Measurements from ENCODE around the gene CDH23.
A peak's percentile ranks its signal among the peaks of the same experiment; 100 is the strongest.

Gene CDH23

GRCh38 chr10:71504570-71504969 is 107.8 kb downstream of the CDH23 start:
- FAIRE-seq (no peak), DNase-seq (ENCODE audit: insufficient read length, low spot score) (no peak)

DNA sequence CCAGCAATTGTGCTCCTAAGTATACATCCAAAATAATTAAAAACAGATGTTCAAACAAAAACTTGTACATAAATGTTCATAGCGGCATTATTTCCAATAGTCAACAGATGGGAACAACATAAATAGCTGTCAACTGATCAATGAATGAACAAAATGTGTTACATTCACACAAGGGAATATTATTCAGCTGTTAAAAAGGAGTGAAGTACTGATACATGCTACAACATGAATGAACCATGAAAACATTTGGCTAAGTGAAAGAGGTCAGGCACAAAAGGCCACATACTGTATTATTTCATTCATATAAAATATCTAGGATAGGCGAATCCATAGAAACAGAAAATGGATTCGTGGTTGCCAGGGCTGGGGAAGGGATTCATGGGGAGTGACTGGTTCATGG is 109.1 kb downstream of the CDH23 start:
- FAIRE-seq (no peak), DNase-seq (ENCODE audit: insufficient read length, low spot score) (no peak)

DNA sequence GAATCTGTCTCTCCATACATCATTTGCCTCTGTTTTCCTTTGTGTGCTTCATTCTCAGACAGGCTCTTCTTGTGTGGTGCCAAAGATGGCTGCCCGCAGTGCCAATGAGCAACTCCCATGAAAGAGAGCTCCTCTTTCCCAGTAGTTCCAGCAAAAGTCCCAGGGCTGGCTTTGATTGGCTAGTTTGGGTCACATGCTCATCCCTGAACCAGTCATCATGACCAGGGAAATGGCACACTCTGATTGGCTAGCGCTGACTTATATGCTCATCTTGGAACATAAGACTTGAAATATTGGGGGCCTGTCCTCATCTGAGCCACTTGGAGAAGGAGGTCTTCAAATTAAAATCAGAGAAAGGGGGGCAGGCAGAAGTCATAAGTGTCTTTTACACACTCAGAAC is 112.7 kb downstream of the CDH23 start:
- DNase-seq (ENCODE audit: insufficient read length, low spot score): no peak
- FAIRE-seq: no peak

DNA sequence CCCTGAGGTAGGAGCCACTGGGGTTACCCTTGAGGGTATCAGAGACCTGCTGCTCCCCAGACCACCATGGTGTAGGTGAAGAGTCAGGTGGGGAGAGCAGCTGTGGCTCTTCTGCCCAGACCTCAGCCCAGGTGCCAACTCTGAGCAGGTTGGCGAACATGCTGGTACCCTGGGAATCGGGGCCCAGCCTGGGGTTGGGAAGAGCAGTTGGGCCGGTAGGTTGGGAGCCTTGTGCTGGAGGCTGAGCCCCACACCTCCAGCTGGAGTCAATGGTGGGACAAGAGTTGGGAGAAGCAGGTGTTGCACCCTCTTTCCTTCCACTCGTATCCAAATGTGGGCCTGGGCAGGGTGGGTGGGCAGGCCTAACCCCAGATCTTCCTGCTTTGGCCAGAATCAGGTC is 114.5 kb downstream of the CDH23 start:
- DNase-seq (ENCODE audit: insufficient read length, low spot score): no peak
- FAIRE-seq: no peak

- no peak for FAIRE-seq
Measured at GRCh38 chr10:71512312-71512711, 115.6 kb downstream of the CDH23 start.

GRCh38 chr10:71512761-71513539 is 116.2 kb downstream of the CDH23 start:
- DNase-seq (ENCODE audit: insufficient read length, low spot score) (peak; percentile 17), FAIRE-seq (no peak)

More at GRCh38 chr10:71512312-71512711, 115.6 kb downstream of the CDH23 start:
- DNase-seq (ENCODE audit: insufficient read length, low spot score): no peak

GRCh38 chr10:71513540-71513853 is 116.8 kb downstream of the CDH23 start:
- FAIRE-seq (no peak), DNase-seq (ENCODE audit: insufficient read length, low spot score) (no peak)

- DNase-seq (ENCODE audit: insufficient read length, low spot score): no peak
- FAIRE-seq: no peak
Measured at GRCh38 chr10:71513936-71514335, 117.2 kb downstream of the CDH23 start.

- FAIRE-seq (no peak), DNase-seq (ENCODE audit: insufficient read length, low spot score) (no peak)
Measured at GRCh38 chr10:71515531-71516172, 118.9 kb downstream of the CDH23 start.

DNA sequence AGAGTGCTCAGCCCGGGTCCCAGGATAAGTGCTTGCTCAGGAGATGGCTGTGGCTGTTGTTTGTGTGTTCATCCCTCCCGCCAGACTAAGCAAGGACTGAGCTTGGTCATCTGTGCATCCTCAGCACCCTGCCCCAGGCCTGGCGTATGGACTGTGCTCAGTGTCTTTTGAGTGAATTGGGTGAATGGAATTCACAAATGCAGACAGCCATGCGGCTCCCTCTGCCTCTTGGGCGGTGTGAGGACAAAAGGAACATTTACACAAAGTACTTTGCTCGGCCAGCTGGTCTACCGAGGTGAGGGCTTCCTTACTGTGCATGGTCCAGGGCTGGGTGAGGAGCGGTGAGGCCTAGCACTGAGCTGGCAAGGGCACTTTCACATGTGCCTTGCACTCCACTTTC is 120.2 kb downstream of the CDH23 start:
- DNase-seq (ENCODE audit: insufficient read length, low spot score) (no peak), FAIRE-seq (no peak)

- FAIRE-seq (no peak), DNase-seq (ENCODE audit: insufficient read length, low spot score) (no peak)
Measured at GRCh38 chr10:71517298-71518169, 120.8 kb downstream of the CDH23 start.

DNA sequence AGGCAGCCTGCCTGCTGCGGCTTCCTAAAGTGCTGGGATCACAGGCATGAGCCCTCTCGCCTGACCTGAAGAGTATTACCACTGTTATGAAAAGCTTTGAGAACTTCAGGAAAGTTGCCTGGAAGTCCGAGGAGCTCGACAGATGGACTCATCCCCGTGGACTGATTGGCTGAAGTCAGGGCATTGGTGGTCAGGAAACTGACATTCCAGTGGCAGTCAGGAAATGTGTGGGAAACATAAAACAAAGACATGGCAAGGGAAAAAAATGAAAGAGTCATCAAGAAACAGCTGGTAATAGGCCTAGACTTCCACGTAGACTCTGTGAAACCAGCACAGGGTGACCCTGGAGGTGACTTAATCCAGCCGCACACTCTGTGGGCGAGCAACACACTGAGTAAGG is 123.3 kb downstream of the CDH23 start:
- FAIRE-seq (no peak), DNase-seq (ENCODE audit: insufficient read length, low spot score) (no peak)

DNA sequence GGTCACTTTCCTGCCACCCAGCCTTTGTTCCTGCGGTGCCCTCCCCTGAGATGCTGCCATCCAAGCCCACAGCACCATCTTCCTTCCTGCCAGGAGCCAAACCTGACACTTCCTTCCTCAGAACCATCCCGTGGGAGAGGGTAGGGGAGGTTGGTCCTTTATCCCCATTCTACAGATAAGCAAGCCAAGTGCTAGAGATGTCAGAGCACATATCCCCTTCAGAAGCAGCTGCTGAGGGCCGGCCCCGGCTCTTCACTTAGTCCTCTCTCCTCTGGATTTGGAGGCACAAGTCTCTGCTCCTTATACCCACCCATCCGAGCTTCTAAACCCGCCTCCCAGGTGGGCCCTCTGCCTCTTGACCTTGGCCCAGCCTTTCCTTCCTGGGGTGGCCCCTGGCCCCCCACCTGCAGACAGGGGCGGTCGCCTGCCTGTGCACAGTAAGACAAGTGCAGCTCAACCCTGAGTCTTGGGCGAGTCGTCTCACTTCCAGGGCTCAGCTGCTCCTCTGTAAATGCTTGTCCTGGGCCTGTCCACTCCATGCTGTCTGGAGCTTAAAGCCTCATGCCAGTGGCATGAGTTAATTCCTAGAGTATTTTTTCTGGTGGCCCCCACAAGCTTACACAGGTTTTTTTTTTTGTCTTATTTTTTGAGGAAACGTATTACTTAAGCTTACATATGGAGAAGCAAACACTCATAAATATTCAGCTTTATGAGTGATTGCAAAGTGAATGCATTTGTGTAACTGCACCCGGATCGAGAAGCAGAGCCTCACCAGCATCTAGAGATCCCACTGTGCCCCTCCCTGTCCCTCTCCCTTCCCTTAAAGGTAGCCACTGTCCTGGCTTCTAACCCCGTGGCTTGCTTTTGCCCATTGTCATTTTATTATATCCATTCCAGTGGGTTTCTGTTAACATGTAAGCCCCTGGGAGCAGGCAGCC is 125.1 kb downstream of the CDH23 start:
- FAIRE-seq (no peak), DNase-seq (ENCODE audit: insufficient read length, low spot score) (no peak)

DNA sequence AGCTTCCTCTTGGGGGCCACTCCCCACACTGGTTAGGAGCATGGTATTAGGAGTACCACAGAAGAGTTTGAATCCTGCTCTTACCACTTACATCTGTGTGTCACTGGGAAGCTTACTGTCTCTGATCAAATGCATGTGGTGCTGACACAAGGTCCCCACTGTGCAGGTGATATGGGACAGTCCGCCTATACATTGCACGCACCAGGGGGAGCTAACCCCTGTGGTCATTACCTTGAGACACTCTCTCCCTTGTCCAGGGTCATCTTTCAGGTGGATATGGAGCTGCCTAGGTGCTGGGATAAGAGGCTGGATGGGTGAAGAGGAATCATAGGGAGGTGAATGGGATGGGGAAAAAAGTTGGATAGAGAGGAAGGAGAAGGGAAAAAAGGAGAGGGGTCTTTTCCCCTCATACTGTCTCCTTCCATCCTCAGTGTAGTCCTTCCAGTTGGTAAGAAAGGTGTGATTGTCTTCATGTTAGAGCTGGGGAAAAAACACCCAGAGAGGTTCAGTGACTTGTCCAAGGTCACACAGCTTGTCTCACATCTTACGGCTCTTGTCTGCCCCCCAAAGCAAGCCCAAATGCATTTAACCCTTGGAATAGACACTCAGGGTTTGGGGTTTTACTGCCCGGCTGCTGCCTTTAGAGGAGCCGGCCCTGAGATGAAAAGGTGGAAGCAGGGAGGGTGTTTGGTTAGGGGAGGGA is 125.9 kb downstream of the CDH23 start:
- no peak for DNase-seq (ENCODE audit: insufficient read length, low spot score)
- no peak for FAIRE-seq

DNA sequence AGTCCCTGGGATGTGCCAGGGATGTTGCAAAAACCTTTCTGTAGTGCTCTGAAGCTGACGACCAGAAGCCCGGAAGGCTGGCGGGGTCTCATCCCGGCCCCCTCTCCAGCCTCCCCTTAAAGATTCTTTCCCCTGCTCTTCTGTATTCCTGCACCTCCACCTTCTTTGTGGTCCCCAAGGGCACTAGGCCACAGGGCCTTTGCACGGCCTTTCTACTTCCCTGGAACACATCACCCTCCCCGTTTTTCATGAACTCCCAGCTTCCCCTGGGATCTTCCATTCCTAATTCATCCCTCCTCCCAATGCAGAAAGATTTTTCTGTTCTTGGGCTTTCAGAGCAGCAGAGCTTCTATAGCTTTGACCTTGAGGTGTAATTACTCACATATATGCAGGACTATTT is 127.0 kb downstream of the CDH23 start:
- no peak for DNase-seq (ENCODE audit: insufficient read length, low spot score)

GRCh38 chr10:71525092-71525491 is 128.4 kb downstream of the CDH23 start:
- no peak for DNase-seq (ENCODE audit: insufficient read length, low spot score)
- no peak for FAIRE-seq

More for the DNA sequence above, 127.0 kb downstream of the CDH23 start:
- no peak for FAIRE-seq

DNA sequence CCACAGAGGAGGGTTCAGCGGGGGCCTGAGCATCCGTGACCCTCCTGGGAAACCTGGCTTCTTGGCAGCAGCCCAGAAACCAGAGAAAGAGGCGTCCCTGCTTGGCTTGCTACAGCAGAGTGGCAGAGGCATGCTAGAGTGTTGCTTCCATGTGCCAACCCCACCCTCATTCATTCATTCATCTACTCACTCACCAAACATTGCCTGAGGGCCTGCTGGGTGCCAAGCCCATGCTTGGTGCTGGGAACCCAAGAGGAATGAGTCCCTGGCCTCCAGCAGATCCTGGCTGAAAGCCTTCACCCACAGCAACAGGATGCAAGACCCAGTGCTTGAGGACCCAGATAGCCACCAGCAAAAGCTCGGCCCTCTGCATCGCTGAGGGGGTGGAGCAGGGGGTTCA is 129.0 kb downstream of the CDH23 start:
- no peak for DNase-seq (ENCODE audit: insufficient read length, low spot score)
- no peak for FAIRE-seq

DNA sequence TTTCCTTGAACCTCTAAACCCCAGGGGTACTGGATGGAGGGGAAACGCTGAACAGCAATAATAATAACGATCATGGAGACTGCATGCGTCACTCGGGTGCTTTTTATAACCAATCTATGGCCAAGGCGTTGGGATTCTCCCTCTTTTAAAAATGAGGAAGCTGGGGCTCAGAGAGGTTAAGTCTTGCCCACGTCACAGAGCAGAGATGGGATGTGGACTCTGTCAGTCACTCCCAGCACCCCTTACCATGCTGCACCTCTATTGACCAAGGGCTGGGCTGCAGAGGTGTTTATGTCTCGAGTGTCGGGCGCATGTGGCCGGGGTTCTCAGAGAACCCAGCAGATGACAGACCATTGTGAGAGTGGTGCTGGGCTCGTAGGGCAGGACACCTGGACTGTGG is 129.9 kb downstream of the CDH23 start:
- FAIRE-seq (no peak), DNase-seq (ENCODE audit: insufficient read length, low spot score) (no peak)

DNA sequence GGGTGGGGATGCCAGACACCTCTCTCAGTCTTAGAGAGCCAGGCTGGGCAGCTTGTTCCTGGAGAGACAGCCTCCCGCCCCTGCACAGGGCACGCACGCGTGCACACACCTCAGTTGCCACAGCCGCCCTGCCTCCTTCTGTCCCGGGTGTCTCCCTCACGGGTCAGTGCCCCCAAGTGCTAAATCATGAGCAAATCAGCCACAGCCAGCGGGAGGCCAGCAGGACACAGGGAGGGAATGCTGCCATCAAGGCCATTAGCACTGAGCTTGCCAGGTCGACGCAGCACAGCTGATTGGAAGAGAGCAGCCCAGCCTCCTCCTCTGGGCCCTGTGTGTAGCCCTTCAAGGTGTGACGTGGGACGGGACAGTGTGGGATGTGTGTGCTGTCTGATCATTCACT is 130.4 kb downstream of the CDH23 start:
- no peak for FAIRE-seq
- no peak for DNase-seq (ENCODE audit: insufficient read length, low spot score)
